Measurements from ENCODE around the gene KCP.

The KCP gene

DNA sequence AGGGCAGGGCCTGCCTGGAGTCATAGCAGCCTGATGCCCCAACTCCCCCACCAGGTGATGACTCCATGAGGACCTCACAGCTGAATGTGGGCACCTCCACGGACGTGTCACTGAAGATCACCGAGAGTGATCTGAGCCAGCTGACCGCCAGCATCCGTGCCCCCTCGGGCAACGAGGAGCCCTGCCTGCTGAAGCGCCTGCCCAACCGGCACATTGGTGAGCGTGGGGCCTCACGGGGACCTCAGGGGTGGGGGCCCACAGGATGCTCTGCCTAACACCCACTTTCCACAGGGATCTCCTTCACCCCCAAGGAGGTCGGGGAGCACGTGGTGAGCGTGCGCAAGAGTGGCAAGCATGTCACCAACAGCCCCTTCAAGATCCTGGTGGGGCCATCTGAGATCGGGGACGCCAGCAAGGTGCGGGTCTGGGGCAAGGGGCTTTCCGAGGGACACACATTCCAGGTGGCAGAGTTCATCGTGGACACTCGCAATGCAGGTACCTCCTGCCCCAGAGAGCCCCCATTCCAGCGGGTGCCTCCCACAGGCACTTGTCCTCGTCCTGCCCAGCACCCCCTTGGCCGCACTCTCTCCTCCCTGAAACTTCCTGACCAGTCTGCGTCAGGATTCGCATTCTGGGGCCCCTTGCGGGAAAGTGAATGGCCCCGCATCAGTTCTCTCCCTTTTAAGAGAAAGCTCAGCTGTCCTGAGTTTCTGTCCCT lies 57.8 kb downstream of the KCP start:
- DNase-seq = no peak

GRCh38 chr7:128849804-128850490 lies 60.6 kb downstream of the KCP start:
- no peak for DNase-seq

- DNase-seq = no peak
Observed at GRCh38 chr7:128849156-128849515, 61.4 kb downstream of the KCP start.

GRCh38 chr7:128848289-128849155 lies 62.0 kb downstream of the KCP start:
- DNase-seq = no peak

- DNase-seq = no peak
Observed at GRCh38 chr7:128847721-128848211, 62.7 kb downstream of the KCP start.

- DNase-seq = no peak
Observed at GRCh38 chr7:128846781-128847444, 63.6 kb downstream of the KCP start.

DNA sequence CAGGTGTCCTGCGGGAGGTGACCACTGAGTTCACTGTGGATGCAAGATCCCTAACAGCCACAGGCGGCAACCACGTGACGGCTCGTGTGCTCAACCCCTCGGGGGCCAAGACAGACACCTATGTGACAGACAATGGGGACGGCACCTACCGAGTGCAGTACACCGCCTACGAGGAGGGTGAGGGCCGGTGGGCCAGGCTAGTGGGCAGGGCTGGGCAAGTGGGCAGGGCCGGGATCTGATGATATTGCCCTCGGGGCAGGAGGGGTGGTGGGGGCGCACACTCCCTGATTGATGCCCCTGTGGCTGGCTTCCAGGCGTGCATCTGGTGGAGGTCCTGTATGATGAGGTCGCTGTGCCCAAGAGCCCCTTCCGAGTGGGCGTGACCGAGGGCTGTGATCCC lies 64.5 kb downstream of the KCP start:
- DNase-seq = no peak

- DNase-seq = no peak
Observed at GRCh38 chr7:128845475-128845874, 65.0 kb downstream of the KCP start.

- DNase-seq = no peak
Observed at GRCh38 chr7:128844777-128845311, 65.7 kb downstream of the KCP start.

- no peak for DNase-seq
Observed at GRCh38 chr7:128843938-128844621, 66.4 kb downstream of the KCP start.

- no peak for DNase-seq
Observed at GRCh38 chr7:128842674-128843641, 67.6 kb downstream of the KCP start.

DNA sequence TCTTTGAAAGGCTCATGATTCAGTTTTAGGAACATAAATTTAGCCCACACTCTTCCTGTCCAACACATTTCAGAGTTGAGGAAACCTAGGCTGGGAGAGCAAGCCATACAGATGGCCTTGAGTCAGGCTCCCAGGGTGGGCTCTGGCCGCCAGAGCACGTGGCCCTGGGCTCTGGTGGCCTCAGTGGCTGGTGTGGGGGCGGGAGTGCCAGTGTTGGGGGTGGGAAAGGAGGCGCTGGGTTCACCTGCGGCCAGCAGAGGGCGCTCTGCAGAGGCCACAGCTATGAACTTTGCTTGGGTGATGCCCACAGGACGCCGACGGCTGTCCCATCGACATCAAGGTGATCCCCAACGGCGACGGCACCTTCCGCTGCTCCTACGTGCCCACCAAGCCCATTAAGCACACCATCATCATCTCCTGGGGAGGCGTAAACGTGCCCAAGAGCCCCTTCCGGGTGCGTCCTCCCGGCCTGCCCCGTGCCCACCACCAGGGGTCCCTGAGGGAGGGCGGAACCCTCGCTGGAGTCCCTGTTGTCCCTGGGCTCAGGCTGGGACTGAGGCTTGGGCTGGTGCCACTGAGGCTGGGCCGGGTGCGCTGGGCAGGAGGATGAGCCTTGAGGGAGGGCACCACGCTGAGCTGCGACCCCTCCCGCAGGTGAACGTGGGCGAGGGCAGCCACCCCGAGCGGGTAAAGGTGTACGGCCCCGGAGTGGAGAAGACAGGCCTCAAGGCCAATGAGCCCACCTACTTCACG lies 68.4 kb downstream of the KCP start:
- peak; percentile 71 to 72 for DNase-seq

DNA sequence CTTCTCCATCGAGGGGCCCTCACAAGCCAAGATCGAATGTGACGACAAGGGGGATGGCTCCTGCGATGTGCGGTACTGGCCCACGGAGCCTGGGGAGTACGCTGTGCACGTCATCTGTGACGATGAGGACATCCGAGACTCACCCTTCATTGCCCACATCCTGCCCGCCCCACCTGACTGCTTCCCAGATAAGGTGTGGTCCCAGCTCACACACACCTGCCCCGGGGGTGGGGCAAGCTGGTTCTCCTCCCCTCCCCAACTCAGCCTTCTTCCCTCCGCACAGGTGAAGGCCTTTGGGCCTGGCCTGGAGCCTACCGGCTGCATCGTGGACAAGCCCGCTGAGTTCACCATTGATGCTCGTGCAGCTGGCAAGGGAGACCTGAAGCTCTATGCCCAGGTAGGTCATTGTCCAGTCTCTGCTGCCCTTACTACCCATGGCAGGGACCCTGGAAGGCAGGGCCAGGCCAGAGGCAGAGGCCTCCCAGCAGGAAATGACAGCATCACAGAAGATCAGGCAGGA lies 69.3 kb downstream of the KCP start:
- DNase-seq = no peak

- DNase-seq = no peak
Observed at GRCh38 chr7:128840326-128841170, 70.0 kb downstream of the KCP start.

DNA sequence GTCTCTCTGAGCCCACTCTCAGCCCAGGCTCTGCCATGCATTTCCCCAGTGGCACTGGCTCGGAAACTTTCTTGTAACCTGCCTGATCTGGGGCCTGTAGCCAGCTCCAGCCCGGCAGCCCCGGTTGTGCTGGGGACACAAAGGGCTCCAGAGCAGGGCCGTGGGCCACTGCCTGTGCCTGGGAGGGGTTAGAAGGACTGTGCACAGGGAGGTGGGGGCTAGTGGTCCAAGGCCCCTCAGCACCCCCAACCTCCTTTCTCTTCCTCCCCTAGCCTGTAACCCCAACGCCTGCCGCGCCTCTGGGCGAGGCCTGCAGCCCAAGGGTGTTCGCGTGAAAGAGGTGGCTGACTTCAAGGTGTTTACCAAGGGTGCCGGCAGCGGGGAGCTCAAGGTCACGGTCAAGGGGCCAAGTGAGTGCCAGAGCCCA lies 70.7 kb downstream of the KCP start:
- DNase-seq = no peak

GRCh38 chr7:128838981-128839731 lies 71.4 kb downstream of the KCP start:
- DNase-seq = no peak

DNA sequence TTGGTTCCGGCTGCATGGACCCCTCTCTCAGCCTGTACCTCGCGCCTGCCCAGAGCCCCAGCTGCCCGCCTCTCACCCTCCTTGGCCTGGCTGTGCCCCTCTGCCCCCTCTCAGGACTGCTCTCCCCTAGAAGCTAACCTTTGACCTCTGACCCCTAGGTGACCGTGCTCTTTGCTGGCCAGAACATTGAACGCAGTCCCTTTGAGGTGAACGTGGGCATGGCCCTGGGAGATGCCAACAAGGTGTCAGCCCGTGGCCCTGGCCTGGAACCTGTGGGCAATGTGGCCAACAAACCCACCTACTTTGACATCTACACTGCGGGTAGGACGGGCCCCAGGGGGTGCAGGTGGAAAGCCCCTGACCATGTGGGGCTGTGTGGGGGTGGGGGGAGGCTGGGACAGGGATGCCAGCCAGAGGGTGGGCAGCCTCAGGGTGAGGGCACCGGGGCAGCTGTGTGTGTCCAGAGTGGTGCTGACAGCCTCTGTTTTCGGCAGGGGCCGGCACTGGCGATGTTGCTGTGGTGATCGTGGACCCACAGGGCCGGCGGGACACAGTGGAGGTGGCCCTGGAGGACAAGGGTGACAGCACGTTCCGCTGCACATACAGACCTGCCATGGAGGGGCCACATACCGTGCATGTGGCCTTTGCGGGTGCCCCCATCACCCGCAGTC lies 72.3 kb downstream of the KCP start:
- no peak for DNase-seq
